DMS79 treated with DMSO at 0.1 percent for 48 hours (cell line): ENCODE results near the gene HOMEZ.
"Not testable (repeated sequence)": the region's sequence is repeated elsewhere in the genome, so short reads cannot be mapped to it uniquely, and the experiment has no call there.

Source experiments
- DNase-seq: peaks from one replicate; lab custom pipeline; 2025; lab: John Stamatoyannopoulos, UW

Gene HOMEZ, protein sequence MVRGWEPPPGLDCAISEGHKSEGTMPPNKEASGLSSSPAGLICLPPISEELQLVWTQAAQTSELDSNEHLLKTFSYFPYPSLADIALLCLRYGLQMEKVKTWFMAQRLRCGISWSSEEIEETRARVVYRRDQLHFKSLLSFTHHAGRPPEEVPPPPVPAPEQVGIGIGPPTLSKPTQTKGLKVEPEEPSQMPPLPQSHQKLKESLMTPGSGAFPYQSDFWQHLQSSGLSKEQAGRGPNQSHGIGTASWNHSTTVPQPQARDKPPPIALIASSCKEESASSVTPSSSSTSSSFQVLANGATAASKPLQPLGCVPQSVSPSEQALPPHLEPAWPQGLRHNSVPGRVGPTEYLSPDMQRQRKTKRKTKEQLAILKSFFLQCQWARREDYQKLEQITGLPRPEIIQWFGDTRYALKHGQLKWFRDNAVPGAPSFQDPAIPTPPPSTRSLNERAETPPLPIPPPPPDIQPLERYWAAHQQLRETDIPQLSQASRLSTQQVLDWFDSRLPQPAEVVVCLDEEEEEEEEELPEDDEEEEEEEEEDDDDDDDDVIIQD

DNA sequence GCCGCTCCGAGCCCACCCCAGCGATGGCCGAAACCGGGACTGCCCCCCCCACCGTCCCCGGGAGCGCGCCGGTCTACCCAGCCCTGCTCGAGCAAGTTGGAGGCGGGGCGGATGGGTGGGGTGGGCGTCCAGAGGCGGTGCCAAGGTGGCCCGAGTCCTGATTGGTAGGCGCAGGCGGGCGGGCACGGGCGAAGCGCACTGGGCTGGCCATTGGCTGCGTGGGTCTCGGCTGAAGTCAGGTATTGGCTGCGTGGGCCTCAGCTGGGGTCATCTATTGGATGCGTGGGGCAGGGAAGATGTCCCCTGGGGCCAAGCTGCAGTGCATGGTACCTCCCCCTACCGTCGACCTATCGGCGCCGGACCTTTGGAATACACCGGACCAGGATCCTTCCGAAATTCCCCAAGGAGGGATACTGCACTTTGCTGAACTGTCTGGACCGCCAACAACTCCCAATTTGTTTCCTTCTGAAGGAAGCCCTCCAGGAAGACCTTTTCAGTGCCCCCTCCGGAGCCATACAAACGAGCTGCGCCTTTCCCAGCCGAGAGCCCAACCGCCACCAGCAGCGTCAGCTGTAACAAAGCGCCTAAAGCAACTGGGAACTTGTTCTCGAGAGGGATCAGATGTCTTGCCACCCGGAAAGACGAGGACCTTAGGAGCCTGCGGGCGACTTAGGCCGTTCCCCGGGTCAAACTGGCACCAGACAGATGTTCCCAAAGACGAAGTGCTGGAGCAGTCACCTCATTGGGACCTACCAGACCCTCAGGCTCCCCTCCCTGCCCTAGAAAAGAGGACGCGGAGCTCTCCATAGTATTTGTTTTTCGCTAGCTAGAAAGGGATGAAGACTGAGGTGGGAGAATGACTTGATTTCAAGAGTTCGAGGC lies at the start of gene HOMEZ:
TSS of gene HOMEZ (minus strand) at position 113 of the 882 bp plus-strand sequence. CDS start 180 bp downstream, outside the sequence.
- peak; percentile 100 for DNase-seq

DNA sequence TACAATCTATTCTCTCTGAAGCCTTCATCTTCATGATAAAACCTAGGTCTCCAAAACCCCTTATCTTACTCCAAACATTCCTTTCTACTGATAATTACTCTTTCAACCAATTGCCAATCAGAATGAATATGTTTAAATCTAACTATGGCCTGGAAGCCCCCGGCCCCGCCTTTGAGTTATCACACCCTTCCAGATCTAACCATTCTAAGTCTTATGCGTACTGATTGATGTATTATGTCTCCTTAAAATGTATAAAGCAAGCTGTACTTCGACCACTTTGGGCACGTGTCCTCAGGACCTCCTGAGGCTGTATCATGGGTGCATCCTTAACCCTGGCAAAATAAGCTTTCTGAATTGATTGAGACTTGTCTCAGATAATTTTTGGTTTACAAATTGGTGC lies 49.7 kb upstream of the HOMEZ start:
- DNase-seq: no peak

GRCh38 chr14:23327947-23328744 lies 42.2 kb upstream of the HOMEZ start:
- DNase-seq: peak; percentile 78

DNA sequence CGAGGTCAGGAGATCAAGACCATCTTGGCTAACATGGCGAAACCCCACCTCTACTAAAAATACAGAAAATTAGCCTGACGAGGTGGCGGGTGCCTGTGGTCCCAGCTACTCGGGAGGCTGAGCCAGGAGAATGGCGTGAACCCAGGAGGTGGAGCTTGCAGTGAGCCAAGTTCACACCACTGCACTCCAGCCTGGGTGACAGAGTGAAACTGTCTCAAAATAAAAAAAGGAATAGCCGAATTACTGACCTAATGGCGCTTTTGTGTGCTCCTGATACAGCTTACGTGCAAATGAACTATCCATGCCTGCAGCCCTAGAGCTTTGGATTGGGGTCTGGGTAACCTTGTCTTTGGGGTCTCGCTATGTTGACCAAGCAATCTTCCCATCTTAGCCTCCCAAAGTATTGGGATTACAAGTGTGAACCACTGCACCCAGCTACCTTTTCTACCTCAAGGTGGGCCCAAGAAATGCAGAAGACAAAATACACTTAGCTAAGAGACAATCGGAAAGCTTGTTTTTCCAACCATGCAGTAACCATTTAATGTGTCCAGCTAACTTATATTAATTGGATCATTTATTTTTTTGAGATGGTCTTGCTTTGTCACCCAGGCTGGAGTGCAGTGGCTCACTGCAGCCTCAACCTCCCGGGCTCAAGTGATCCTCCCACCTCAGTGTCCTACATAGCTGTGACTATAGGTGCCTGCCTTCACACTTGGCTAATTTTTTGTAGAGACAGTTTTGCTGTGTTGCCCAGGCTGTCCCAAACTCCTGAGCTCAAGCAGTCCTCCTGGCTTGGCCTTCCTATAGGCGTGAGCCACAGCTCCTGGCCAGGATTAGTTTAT lies 40.8 kb upstream of the HOMEZ start:
- no peak for DNase-seq

DNA sequence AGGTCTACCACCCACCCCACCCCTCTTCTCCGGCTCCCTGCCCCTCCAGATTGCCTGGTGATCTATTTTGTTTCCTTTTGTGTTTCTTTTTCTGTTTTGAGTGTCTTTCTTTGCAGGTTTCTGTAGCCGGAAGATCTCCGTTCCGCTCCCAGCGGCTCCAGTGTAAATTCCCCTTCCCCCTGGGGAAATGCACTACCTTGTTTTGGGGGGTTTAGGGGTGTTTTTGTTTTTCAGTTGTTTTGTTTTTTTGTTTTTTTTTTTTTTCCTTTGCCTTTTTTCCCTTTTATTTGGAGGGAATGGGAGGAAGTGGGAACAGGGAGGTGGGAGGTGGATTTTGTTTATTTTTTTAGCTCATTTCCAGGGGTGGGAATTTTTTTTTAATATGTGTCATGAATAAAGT lies 39.8 kb upstream of the HOMEZ start:
- DNase-seq: not testable (repeated sequence)

- no peak for DNase-seq
Observed at GRCh38 chr14:23324993-23325392, 39.1 kb upstream of the HOMEZ start.

DNA sequence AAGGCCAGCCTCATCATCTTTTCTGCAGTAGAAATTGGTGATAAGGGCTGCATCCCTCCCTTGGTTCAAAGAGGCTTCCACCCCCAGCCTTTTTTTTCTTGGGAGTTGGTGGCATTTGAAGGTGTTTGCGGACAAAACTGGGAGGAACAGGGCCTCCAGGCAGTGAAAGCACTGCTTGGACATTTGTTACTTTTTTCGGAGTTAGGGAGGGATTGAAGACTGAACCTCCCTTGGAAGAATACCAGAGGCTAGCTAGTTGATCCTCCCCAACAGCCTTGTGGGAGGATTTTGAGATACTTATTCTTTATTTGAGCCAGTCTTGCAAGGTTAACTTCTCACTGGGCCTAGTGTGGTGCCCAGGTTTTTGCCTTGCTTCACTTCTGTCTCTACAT lies 38.5 kb upstream of the HOMEZ start:
- DNase-seq: no peak

DNA sequence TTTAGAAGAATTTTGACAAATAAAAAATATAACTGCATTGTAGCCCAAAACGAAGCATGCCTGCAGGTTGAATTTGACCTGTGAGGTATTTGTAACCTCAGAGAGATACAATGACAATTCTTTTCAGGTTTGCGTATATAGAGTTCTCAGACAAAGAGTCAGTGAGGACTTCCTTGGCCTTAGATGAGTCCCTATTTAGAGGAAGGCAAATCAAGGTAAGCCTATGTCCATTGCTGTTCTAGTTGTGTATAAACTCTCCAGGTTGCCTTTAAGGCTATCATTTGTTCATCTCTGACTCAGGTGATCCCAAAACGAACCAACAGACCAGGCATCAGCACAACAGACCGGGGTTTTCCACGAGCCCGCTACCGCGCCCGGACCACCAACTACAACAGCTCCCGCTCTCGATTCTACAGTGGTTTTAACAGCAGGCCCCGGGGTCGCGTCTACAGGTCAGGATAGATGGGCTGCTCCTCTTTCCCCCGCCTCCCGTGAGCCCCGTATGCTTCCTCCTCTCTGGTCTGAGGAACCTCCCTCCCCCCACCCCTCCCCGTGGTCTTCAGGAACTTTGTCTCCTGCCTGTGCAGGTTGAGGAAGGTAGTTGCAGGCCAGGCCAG lies 38.0 kb upstream of the HOMEZ start:
- DNase-seq: no peak

DNA sequence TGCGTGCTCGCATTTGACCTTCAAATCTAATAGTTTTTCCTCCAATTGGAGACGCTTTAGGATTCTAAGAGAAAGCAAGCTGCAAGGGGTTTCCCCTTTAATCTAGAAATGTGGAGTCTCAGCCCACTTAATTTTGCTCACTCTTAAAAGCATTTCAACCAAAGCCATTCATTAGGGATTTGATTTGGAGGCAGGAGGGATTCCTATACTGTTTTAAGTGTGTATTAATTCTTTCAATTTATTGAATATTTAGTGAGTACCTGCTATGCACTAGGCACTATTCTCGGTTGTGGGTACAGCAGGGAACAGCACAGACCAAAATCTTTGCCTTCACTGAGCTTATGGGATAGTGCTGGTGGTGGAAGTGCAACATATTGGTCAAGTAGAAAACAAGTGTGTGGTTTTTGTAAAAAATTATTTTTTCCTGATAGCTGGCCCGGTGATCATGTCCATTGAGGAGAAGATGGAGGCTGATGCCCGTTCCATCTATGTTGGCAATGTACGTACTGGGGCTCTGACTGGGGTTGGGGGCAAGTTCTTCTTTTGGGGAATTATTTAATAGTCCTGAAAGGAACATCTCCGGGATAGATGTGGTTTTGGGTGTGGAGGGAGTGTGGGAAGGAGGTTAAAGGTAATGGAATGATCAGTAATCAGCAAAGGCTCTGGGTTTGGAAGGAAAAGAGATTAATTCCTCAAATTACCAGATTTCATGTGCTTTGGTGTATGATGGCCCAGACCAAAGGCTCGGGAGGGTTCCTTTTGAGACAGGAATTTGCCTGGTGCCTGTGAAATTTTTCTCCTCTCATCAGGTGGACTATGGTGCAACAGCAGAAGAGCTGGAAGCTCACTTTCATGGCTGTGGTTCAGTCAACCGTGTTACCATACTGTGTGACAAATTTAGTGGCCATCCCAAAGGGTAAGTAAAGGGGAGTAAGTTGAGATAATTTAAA lies 36.9 kb upstream of the HOMEZ start:
- DNase-seq: no peak

- peak; percentile 45 for DNase-seq
Observed at GRCh38 chr14:23321572-23322547, 35.9 kb upstream of the HOMEZ start.

DNA sequence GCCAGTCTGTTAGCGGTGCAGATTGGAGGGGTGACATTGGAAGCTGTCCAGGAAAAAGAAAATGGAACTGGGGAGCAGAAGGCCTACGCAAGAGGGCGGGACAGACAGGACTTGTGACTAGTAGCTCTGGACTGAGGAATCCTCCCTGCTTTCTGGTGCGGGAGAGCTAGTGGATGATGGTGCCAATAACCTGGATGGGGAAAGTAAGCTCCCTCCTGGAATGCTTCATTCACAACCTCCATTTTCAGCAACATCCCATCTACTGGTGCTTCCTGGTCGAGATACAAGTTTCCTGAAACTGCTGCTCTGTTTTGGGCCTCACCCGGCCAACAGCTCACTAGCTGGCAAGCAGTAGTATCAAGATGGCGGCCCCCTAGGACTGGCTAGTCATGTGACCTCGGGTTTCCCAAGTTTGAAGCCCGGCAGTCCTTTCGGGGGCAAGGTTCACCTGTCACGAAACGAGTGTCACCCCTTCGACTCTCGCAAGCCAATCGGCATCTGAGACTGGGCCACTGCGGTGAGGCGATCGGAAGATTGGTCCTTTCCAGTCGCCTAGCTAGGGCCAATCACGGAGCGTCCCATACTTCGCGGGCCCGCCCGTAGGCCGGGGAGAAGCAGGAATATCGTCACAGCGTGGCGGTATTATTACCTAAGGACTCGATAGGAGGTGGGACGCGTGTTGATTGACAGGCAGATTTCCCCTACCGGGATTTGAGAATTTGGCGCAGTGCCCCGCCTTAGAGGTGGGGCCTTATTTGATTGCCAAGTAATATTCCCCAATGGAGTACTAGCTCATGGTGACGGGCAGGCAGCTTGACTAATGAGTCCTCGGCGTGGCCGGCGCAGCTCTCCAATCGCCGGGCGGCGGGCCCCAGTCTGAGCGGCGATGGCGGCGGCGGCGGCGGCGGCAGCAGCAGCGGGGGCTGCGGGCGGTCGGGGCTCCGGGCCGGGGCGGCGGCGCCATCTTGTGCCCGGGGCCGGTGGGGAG lies 34.9 kb upstream of the HOMEZ start, which contains the start of gene PABPN1:
TSS of gene PABPN1 (plus strand) at position 874 of the 988 bp plus-strand sequence. CDS start at position 887, 13 bp downstream.
- peak; percentile 100 for DNase-seq

GRCh38 chr14:23319746-23320583 lies 34.0 kb upstream of the HOMEZ start:
- no peak for DNase-seq

DNA sequence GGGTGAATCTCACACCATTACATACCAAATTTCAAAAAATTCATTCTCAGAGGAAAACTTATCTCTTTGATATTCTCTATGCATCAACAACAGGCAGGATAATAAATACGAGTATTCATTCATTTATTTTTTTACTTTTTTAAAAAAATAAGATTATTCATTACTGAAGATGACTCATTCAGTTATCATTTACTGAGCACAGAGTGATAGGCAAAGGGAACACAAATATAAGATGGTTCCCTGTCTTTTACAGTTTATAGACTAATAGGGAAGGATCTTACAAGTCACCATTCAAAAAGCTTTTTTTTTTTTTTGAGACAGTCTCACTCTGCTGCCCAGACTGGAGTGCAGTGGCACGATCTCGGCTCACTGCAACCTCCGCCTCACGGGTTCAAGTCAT lies 30.4 kb upstream of the HOMEZ start:
- DNase-seq: no peak

GRCh38 chr14:23310546-23310945 lies 24.6 kb upstream of the HOMEZ start:
- DNase-seq: no peak

GRCh38 chr14:23308721-23309445 lies 23.0 kb upstream of the HOMEZ start:
- DNase-seq: no peak
